ENCODE results near the gene B4GALNT4.
"Not testable (repeated sequence)": the region's sequence is repeated elsewhere in the genome, so short reads cannot be mapped to it uniquely, and the experiment has no call there.

The B4GALNT4 gene

GRCh38 chr11:359181-359714 is 10.1 kb upstream of the B4GALNT4 start:
- no peak for DNase-seq

- no peak for DNase-seq
These were observed 8.7 kb upstream of the B4GALNT4 start for GRCh38 chr11:360326-361280.

- DNase-seq, result no peak
These were observed 6.5 kb upstream of the B4GALNT4 start for GRCh38 chr11:362642-363442.

GRCh38 chr11:363443-363805 is 5.9 kb upstream of the B4GALNT4 start:
- DNase-seq, result not testable (repeated sequence)

- peak; percentile 26 for DNase-seq
These were observed 5.1 kb upstream of the B4GALNT4 start for GRCh38 chr11:363948-364761.

- DNase-seq, result no peak
These were observed 4.1 kb upstream of the B4GALNT4 start for GRCh38 chr11:364991-365725.

DNA sequence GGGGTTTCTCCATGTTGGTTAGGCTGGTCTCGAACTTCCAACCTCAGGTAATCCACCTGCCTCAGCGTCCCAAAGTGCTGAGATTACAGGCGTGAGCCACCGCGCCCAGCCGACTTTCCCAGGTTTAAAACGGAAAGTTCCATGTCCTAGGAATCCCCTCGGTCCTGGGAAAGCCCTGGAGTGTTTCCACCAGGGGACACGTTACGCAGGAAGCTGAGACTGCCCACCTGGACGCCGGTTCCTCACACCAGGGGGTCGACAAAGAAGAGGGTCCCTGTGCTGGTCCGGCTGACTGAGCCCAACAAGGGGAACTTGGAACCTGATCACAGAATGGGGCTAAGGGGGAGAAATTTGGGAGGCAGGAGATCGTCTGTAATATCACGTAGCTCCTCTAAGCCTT is 3.5 kb upstream of the B4GALNT4 start:
- DNase-seq, result no peak

DNA sequence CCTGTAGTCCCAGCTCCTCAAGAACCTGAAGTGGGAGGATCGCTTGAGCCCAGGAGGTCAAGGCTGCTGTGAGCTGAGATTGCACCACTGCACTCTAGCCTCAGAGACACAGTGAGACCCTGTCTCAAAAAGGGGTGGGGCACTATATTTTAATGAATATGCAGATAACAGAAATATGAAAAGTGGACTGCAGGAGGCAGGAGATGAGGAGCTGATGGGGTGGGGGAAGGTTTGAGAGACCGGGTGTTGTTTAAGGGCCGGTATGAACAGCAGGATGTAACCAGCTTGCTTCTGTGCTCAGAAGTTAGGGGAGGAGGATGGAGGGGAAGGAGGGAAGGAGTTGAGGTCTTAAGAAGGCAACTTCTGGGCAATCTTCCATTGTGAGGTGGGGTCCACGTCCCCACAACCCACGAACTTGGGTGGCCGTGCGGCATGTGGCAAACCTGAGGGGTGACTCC is 1.3 kb upstream of the B4GALNT4 start:
- DNase-seq, result no peak

DNA sequence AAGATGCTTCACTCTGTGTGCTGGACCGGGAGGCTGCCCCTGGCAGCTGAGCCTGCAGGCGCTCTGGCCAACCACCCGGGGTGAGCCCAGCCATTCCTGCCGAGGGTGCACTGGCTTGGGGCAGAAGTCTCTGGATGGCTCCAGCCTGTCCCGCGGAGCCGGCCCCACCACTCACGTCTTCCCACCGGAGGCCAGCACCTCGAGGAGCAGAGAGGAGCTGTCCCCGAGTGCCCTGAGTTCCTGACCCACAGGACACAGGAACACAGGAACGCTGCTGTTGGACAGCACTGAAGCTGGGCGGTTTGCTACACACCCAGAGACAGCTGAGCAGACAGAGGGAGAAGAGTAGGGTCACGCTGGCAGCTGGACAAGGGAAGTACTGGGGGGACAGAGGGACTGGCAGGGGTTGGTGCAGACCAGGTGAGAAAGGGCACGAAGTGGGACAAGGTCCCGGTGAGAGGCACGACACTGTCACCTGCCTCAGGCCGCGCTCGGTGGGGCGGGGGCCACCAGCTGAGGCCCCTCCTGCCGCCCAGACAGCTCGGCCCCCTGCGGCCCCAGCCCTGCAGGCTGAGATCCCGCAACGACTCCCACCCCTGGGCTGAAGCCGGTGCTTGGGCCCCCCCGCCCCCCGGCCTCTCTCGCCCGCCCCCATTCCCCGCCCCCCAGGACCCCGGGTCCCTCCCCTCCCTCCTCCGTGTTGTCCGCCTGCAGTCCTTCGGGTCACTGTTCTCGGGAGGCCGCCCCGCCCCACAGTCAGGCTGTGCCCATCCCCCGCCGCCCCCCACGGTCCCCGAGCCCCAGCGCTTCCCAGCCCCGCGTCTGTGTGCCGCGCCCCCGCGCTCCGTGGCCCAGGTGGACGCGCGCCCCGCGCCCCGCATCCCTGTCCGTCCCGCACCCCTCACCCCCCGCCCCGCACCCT is 624 bp upstream of the B4GALNT4 start:
- DNase-seq, result peak; percentile 35

DNA sequence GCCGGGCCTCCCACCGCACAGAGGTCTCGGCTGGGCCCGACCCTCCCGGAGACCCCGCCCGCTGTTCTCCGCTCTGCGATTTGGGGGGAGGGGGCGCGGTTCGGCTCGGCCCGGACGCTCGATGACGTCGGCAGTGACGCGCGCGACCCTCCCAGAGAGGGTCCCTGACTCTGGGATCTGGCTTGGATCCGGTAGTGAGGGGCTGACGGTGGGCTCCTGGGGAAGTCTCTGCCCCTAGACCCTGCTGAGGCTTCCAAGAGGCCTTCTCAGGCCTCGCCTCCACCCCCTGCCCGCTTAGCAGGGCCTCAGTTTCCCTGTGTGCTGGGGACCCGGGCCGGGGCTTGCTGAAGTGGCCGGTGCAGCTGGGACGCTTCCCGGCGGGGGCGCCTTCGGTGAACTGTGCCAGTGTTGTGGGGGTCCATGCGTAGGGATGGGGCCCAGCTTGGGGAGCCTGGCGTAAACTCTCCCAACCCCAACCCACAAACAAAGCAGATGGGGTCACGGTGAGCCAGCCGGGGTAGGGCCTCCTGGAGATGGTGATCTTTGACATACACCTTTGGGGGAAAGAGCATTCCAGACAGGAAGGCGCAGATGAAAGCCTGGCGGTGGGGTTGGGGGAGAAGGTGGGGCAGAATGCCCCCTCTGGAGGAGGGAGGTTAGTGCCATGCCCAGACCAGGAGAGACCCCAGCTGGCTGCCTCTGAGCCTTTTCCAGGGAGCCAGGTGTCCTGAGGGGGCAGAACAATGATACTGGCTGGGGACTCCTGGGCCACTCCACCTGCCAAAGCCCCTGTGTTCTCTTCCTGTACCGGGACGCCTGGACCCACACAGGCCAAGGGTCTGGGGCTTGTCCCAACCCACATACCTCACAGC is 1.0 kb downstream of the B4GALNT4 start:
- DNase-seq, result peak; percentile 17

DNA sequence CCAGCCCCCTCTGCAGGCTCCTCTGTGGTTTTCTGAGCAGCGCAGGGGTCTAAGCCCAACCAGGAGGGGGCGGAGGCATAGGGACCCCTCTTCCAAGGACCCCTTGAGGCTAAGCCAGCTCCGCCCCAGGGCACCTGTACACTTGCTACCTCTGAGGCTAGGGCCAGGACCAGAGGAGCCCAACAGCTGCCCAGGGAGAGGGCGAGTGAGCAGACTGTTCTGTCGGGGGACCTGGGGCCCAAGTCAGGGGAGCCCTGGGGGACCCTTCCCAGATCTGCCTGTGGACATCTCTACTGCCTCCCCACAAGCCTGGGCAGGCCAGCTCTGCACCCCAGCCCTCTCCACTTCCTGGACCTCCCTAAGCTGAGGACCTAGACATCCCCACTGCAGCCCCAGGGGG is 1.8 kb downstream of the B4GALNT4 start:
- no peak for DNase-seq

- no peak for DNase-seq
These were observed 2.7 kb downstream of the B4GALNT4 start for GRCh38 chr11:371716-372590.

- no peak for DNase-seq
These were observed 3.8 kb downstream of the B4GALNT4 start for GRCh38 chr11:372809-373715.

GRCh38 chr11:373716-374551 is 4.6 kb downstream of the B4GALNT4 start:
- DNase-seq, result no peak

- DNase-seq, result no peak
These were observed 6.0 kb downstream of the B4GALNT4 start for GRCh38 chr11:375065-376025.

All from NCI-H1092 treated with DMSO at 0.1 percent for 48 hours (cell line).